ENCODE measurements around the gene METTL5. TPM values are rescaled to one million over a fixed set of nuclear protein-coding genes. Genes with fewer than 3 reads are reported as not detected.
"Not testable (repeated sequence)": the region's sequence is repeated elsewhere in the genome, so short reads cannot be mapped to it uniquely, and the experiment has no call there.

The METTL5 gene
- total RNA-seq, 4 donors from 2014 or later: 22.9 to 56.3 (median 44.7) TPM

- WGBS, 2 donors: no CpG with 5 or more reads among the region's 2 CpGs
Measured at GRCh38 chr2:169865492-169865891, 40.8 kb upstream of the METTL5 start.

GRCh38 chr2:169862816-169863215 lies 38.1 kb upstream of the METTL5 start:
- Histone ChIP-seq H3K9me3 (no peaks in the 10 kb centered on the region), H3K4me3 (no peak overlapping the region), H3K4me1 (peaks cover 0 to 14% (median 0%) of the 10 kb centered on the region in 3 donors), H3K27me3 (no peaks in the 10 kb centered on the region), H3K36me3 (no peaks in the 10 kb centered on the region), H3K27ac (no peak overlapping the region)
- TF ChIP-seq CTCF (IDR thresholded peaks at IDR 0.05): no peak
- no peak for TF ChIP-seq POLR2A (IDR thresholded peaks at IDR 0.05)
- WGBS, 2 donors: 82 to 84% methylated on average over 2 of the region's 2 CpGs
- intact Hi-C loops (cut with DNase I): no loop called here
- DNase-seq: no peak

More at GRCh38 chr2:169865492-169865891, 40.8 kb upstream of the METTL5 start:
- no peak overlapping the region for H3K27ac ChIP-seq
- no peak overlapping the region for H3K4me3 ChIP-seq
- peaks cover 0 to 14% (median 0%) of the 10 kb centered on the region in 3 donors for H3K4me1 ChIP-seq
- no peaks in the 10 kb centered on the region for H3K36me3 ChIP-seq
- H3K27me3 ChIP-seq: no peaks in the 10 kb centered on the region
- TF ChIP-seq CTCF (IDR thresholded peaks at IDR 0.05): no peak
- no peak for TF ChIP-seq POLR2A (IDR thresholded peaks at IDR 0.05)
- no peak for DNase-seq
- no peaks in the 10 kb centered on the region for H3K9me3 ChIP-seq
- intact Hi-C loops (cut with DNase I): no loop called here

- 93 to 99% methylated on average over 4 of the region's 4 CpGs for WGBS, 2 donors
- H3K27me3 ChIP-seq: no peaks in the 10 kb centered on the region
- peaks cover 0 to 14% (median 0%) of the 10 kb centered on the region in 3 donors for H3K4me1 ChIP-seq
- TF ChIP-seq POLR2A (IDR thresholded peaks at IDR 0.05) (no peak), CTCF (IDR thresholded peaks at IDR 0.05) (no peak)
- H3K36me3 ChIP-seq: peaks cover 0 to 6% (median 0%) of the 10 kb centered on the region in 3 donors
- H3K27ac ChIP-seq: no peak overlapping the region
- no peaks in the 10 kb centered on the region for H3K9me3 ChIP-seq
- H3K4me3 ChIP-seq: no peak overlapping the region
- DNase-seq: no peak
- intact Hi-C loops (cut with DNase I): no loop called here
Measured at GRCh38 chr2:169860149-169860548, 35.4 kb upstream of the METTL5 start.

GRCh38 chr2:169859423-169859822 lies 34.7 kb upstream of the METTL5 start:
- 89 to 94% methylated on average over 4 of the region's 4 CpGs for whole genome bisulfite sequencing, 2 donors
- intact Hi-C loops (cut with DNase I): no loop called here
- TF ChIP-seq CTCF (IDR thresholded peaks at IDR 0.05) (no peak), POLR2A (IDR thresholded peaks at IDR 0.05) (no peak)

GRCh38 chr2:169855281-169856258 lies 30.9 kb upstream of the METTL5 start:
- H3K36me3 ChIP-seq; H3K27ac ChIP-seq; DNase-seq; H3K27me3 ChIP-seq; intact Hi-C loops (cut with DNase I); H3K9me3 ChIP-seq; H3K4me1 ChIP-seq; H3K4me3 ChIP-seq: not testable (repeated sequence)
- 77 to 94% methylated on average over 4 to 6 of the region's 42 CpGs for WGBS, 2 donors

More at GRCh38 chr2:169859423-169859822, 34.7 kb upstream of the METTL5 start:
- Histone ChIP-seq H3K27ac (no peak overlapping the region), H3K4me1 (peaks cover 0 to 14% (median 0%) of the 10 kb centered on the region in 3 donors), H3K27me3 (no peaks in the 10 kb centered on the region), H3K36me3 (peaks cover 0 to 6% (median 0%) of the 10 kb centered on the region in 3 donors), H3K4me3 (no peak overlapping the region), H3K9me3 (no peaks in the 10 kb centered on the region)
- DNase-seq: no peak

Data from esophagus squamous epithelium (tissue), 5 donors.